KOPT-K1 (cell line): Measurements from ENCODE around the gene BCAT1.
"Not testable (repeated sequence)": the region's sequence is repeated elsewhere in the genome, so short reads cannot be mapped to it uniquely, and the experiment has no call there.

Experiments used
- H3K27ac ChIP-seq: fragments of 200-600 bp; sonication (generic); 2 replicates; pipeline ENCODE4 v1.5.1; 2016; ENCODE audit warnings: antibody characterized with exemption, mild to moderate bottlenecking, low read depth, low read length; ENCODE audit not compliant: poor library complexity, severe bottlenecking
- H3K36me3 ChIP-seq: fragments of 200-600 bp; sonication (generic); 2 replicates; pipeline ENCODE4 v1.5.1; 2017; ENCODE audit warnings: antibody characterized with exemption, mild to moderate bottlenecking, low read length, moderate library complexity; ENCODE audit not compliant: insufficient read depth
- H3K9me3 ChIP-seq: fragments of 200-600 bp; sonication (generic); 2 replicates; pipeline ENCODE4 v1.5.1; 2017; ENCODE audit warnings: antibody characterized with exemption, low read length, mild to moderate bottlenecking; ENCODE audit not compliant: insufficient read depth, poor library complexity, severe bottlenecking

Gene BCAT1

GRCh38 chr12:24815114-24815423 is 133.8 kb downstream of the BCAT1 start:
- H3K36me3 ChIP-seq = no peaks in the 10 kb centered on the region
- peak overlapping the region; percentile 40 for H3K27ac ChIP-seq

GRCh38 chr12:24814379-24815113 is 134.4 kb downstream of the BCAT1 start:
- H3K9me3 ChIP-seq = no peaks in the 10 kb centered on the region
- peak overlapping the region; percentile 40 for H3K27ac ChIP-seq
- H3K36me3 ChIP-seq = no peaks in the 10 kb centered on the region

More at GRCh38 chr12:24815114-24815423, 133.8 kb downstream of the BCAT1 start:
- H3K9me3 ChIP-seq = no peaks in the 10 kb centered on the region

- peaks cover under 1% of the 10 kb centered on the region for H3K9me3 ChIP-seq
- H3K27ac ChIP-seq = no peak overlapping the region
- no peaks in the 10 kb centered on the region for H3K36me3 ChIP-seq
These were observed 138.5 kb downstream of the BCAT1 start for GRCh38 chr12:24810378-24810777.

- peaks cover 12% of the 10 kb centered on the region for H3K9me3 ChIP-seq
- not testable (repeated sequence) for H3K36me3 ChIP-seq, H3K27ac ChIP-seq
These were observed 139.6 kb downstream of the BCAT1 start for GRCh38 chr12:24809306-24809705.

GRCh38 chr12:24808651-24809050 is 140.2 kb downstream of the BCAT1 start:
- Histone ChIP-seq H3K36me3 (no peaks in the 10 kb centered on the region), H3K9me3 (peaks cover 14% of the 10 kb centered on the region), H3K27ac (no peak overlapping the region)

- H3K27ac ChIP-seq = no peak overlapping the region
- peaks cover 35% of the 10 kb centered on the region for H3K9me3 ChIP-seq
- H3K36me3 ChIP-seq = no peaks in the 10 kb centered on the region
These were observed 142.5 kb downstream of the BCAT1 start for GRCh38 chr12:24806386-24806785.

GRCh38 chr12:24803430-24804245 is 145.3 kb downstream of the BCAT1 start:
- Histone ChIP-seq H3K9me3 (peaks cover 35% of the 10 kb centered on the region), H3K27ac (peak overlapping the region; percentile 76), H3K36me3 (no peaks in the 10 kb centered on the region)

GRCh38 chr12:24798335-24798734 is 150.6 kb downstream of the BCAT1 start:
- Histone ChIP-seq H3K36me3 (no peaks in the 10 kb centered on the region), H3K9me3 (peaks cover 18% of the 10 kb centered on the region), H3K27ac (no peak overlapping the region)

- no peaks in the 10 kb centered on the region for H3K36me3 ChIP-seq
- H3K9me3 ChIP-seq = peaks cover 13% of the 10 kb centered on the region
- no peak overlapping the region for H3K27ac ChIP-seq
These were observed 151.0 kb downstream of the BCAT1 start for GRCh38 chr12:24797901-24798300.

GRCh38 chr12:24796876-24797275 is 152.0 kb downstream of the BCAT1 start:
- no peak overlapping the region for H3K27ac ChIP-seq
- no peaks in the 10 kb centered on the region for H3K36me3 ChIP-seq
- H3K9me3 ChIP-seq = peaks cover 4% of the 10 kb centered on the region

- H3K27ac ChIP-seq = peak overlapping the region; percentile 61
- no peaks in the 10 kb centered on the region for H3K36me3 ChIP-seq
- no peaks in the 10 kb centered on the region for H3K9me3 ChIP-seq
These were observed 153.1 kb downstream of the BCAT1 start for GRCh38 chr12:24795699-24796347.

GRCh38 chr12:24791622-24792021 is 157.3 kb downstream of the BCAT1 start:
- H3K9me3 ChIP-seq = no peaks in the 10 kb centered on the region
- H3K36me3 ChIP-seq = no peaks in the 10 kb centered on the region

GRCh38 chr12:24788886-24789285 is 160.0 kb downstream of the BCAT1 start:
- no peaks in the 10 kb centered on the region for H3K9me3 ChIP-seq
- no peaks in the 10 kb centered on the region for H3K36me3 ChIP-seq

More at GRCh38 chr12:24791622-24792021, 157.3 kb downstream of the BCAT1 start:
- no peak overlapping the region for H3K27ac ChIP-seq

GRCh38 chr12:24780697-24781368 is 168.1 kb downstream of the BCAT1 start:
- Histone ChIP-seq H3K36me3 (no peaks in the 10 kb centered on the region), H3K9me3 (no peaks in the 10 kb centered on the region), H3K27ac (no peak overlapping the region)

More at GRCh38 chr12:24788886-24789285, 160.0 kb downstream of the BCAT1 start:
- no peak overlapping the region for H3K27ac ChIP-seq
